K562 (cell line): Measurements from ENCODE around the gene MAK. TPM values are rescaled to one million over a fixed set of nuclear protein-coding genes. Genes with fewer than 3 reads are reported as not detected.

Experiments
- ATAC-seq: fragments of 200-7000 bp; cut with Tn5 transposase; 3 replicates; pipeline ENCODE4 v1.9.1; 2020; ENCODE audit warnings: moderate library complexity
- BruUV-seq: library from RNA; stranded (reverse); fragments of 400-500 nt; replicated peaks from 2 replicates; lab custom pipeline; 2021; lab: Mats Ljungman, UMichigan
- CTCF ChIA-PET: fragments of 300-600 bp; formaldehyde crosslinking; extraction: SDS; loops from one replicate; lab custom pipeline; 2021; ENCODE audit warnings: low intra/inter-chr PET ratio; lab: Yijun Ruan, JAX
- POLR2A ChIA-PET: fragments of 300-600, 350-650 bp; sonication (Branson Sonifier 250); formaldehyde crosslinking; extraction: SDS; loops from one replicate; lab custom pipeline; 2021; ENCODE audit warnings: antibody characterized with exemption, inconsistent platforms; lab: Yijun Ruan, JAX
- DNase-seq, 4 experiments: peaks; one replicate each; pipeline versions ENCODE4 v3.0.0 to v3.0.0-alpha.2; 2011 to 2018; ENCODE audit warnings: low spot score in 3 of 4, mixed read lengths in 3 of 4; ENCODE audit errors: extremely low read depth in 1 of 4
- FAIRE-seq: peaks from 2 replicates; lab custom pipeline; 2011; peaks lifted over from hg19 to GRCh38; lab: Jason Lieb, UNC
- H2AFZ ChIP-seq: 2 replicates; pipeline ENCODE4 v1.6.0; 2011; ENCODE audit warnings: low read depth, low read length, control low read depth, inconsistent platforms
- H3K27ac ChIP-seq: fragments of 200-600 bp; 3 replicates; pipeline ENCODE4 v1.8.0; 2011; ENCODE audit warnings: low read depth, mild to moderate bottlenecking, control low read depth, inconsistent platforms, low read length, moderate library complexity, mixed read lengths; ENCODE audit errors: extremely low read depth
- H3K27me3 ChIP-seq, 2 experiments: fragments of 300-600 bp in 1 of 2; 2 replicates in 1 of 2; 3 replicates in 1 of 2; pipeline versions ENCODE4 v1.6.0 to v1.8.0; 2011; ENCODE audit warnings: inconsistent platforms in 2 of 2, low read length in 2 of 2, mild to moderate bottlenecking in 1 of 2, mixed read lengths in 1 of 2, moderate library complexity in 1 of 2; ENCODE audit not compliant: control insufficient read depth in 2 of 2, insufficient read depth in 2 of 2
- H3K36me3 ChIP-seq: fragments of 300-600 bp; 3 replicates; pipeline ENCODE4 v1.8.0; 2011; ENCODE audit warnings: mild to moderate bottlenecking, low read length, inconsistent platforms; ENCODE audit not compliant: control insufficient read depth, insufficient read depth
- H3K4me1 ChIP-seq, 2 experiments: fragments of 200-600 bp in 1 of 2; replicated peaks in 1 of 2; 2 replicates in 1 of 2; 3 replicates in 1 of 2; pipeline versions ENCODE4 v1.5.1 to v1.8.0; 2011; ENCODE audit warnings: inconsistent platforms in 2 of 2, low read length in 2 of 2, mild to moderate bottlenecking in 1 of 2, mixed read lengths in 1 of 2, moderate library complexity in 1 of 2; ENCODE audit not compliant: control insufficient read depth in 2 of 2, insufficient read depth in 2 of 2
- H3K4me2 ChIP-seq: 2 replicates; pipeline ENCODE4 v1.6.1; 2011; ENCODE audit warnings: low read length, control low read depth, inconsistent platforms, mixed read lengths; ENCODE audit not compliant: insufficient read depth
- H3K4me3 ChIP-seq: fragments of 200-600 bp; sonication (generic), shearing (Covaris generic); 2 replicates; pipeline ENCODE4 v1.5.1; 2016; ENCODE audit warnings: control low read depth, inconsistent platforms
- H3K79me2 ChIP-seq: fragments of 200-600 bp; 3 replicates; pipeline ENCODE4 v1.8.0; 2011; ENCODE audit warnings: low read length, inconsistent platforms; ENCODE audit not compliant: control insufficient read depth, insufficient read depth
- H3K9ac ChIP-seq, 2 experiments: 2 replicates each; pipeline versions ENCODE4 v1.6.0 to v1.6.1; 2011; ENCODE audit warnings: low read depth in 2 of 2, low read length in 2 of 2, control low read depth in 1 of 2, inconsistent platforms in 1 of 2, mild to moderate bottlenecking in 1 of 2, mixed read lengths in 1 of 2; ENCODE audit not compliant: insufficient read depth in 1 of 2
- H3K9me1 ChIP-seq: one replicate; pipeline ENCODE4 v1.6.0; 2011; ENCODE audit warnings: inconsistent platforms, mild to moderate bottlenecking, low read length, moderate library complexity; ENCODE audit not compliant: control insufficient read depth, insufficient read depth
- H3K9me3 ChIP-seq: replicated peaks from 2 replicates; pipeline ENCODE4 v1.5.1; 2011; ENCODE audit warnings: low read depth, low read length, inconsistent platforms; ENCODE audit not compliant: control insufficient read depth, insufficient read depth
- H4K20me1 ChIP-seq: replicated peaks from 2 replicates; pipeline ENCODE4 v1.6.1; 2011; ENCODE audit warnings: low read length, inconsistent platforms, mixed read lengths; ENCODE audit not compliant: control insufficient read depth, insufficient read depth
- CEBPZ ChIP-seq: fragments of 150-350 bp; IDR thresholded peaks from 2 replicates; pipeline ENCODE4 v1.6.1; 2014; ENCODE audit warnings: low read depth, mild to moderate bottlenecking, low read length, borderline replicate concordance
- CXXC5 ChIP-seq: fragments of 250-450 bp; sonication (Bioruptor Pico); IDR thresholded peaks from 2 replicates; pipeline ENCODE4 v1.8.0; 2022; ENCODE audit warnings: inconsistent platforms, mild to moderate bottlenecking, moderate library complexity
- HNRNPK ChIP-seq: fragments of 200-400 bp; formaldehyde crosslinking; IDR thresholded peaks from one replicate; pipeline ENCODE4 v1.6.1; 2018; ENCODE audit warnings: mild to moderate bottlenecking, low read depth, low read length; ENCODE audit not compliant: poor library complexity, severe bottlenecking
- MEF2D ChIP-seq: conservative IDR thresholded peaks from 2 replicates; pipeline ENCODE4 v1.6.1; 2016; ENCODE audit warnings: low read depth, missing genetic modification characterization, missing compliant biosample characterization
- MXD1 ChIP-seq: fragments of 250-450 bp; sonication (Bioruptor Pico); IDR thresholded peaks from 2 replicates; pipeline ENCODE4 v1.8.0; 2021; ENCODE audit warnings: borderline replicate concordance, mild to moderate bottlenecking, moderate library complexity; ENCODE audit not compliant: poor library complexity, severe bottlenecking
- NCOA2 ChIP-seq, 2 experiments: fragments of 450-650 bp; IDR thresholded peaks; 2 replicates each; pipeline ENCODE4 v1.6.1; 2018; ENCODE audit warnings: mild to moderate bottlenecking in 2 of 2, moderate library complexity in 1 of 2; ENCODE audit not compliant: partially characterized antibody in 2 of 2
- NCOA4 ChIP-seq: fragments of 450-650 bp; IDR thresholded peaks from 2 replicates; pipeline ENCODE4 v1.6.1; 2018; ENCODE audit warnings: mild to moderate bottlenecking; ENCODE audit not compliant: partially characterized antibody
- NEUROD1 ChIP-seq: fragments of 150-350 bp; IDR thresholded peaks from 2 replicates; pipeline ENCODE4 v1.6.1; 2014; ENCODE audit warnings: borderline replicate concordance, low read length, low read depth; ENCODE audit not compliant: partially characterized antibody
- NFRKB ChIP-seq: fragments of 450-650 bp; IDR thresholded peaks from 2 replicates; pipeline ENCODE4 v1.6.1; 2016; ENCODE audit warnings: low read depth
- NR1H2 ChIP-seq: sonication (generic); formaldehyde crosslinking; IDR thresholded peaks from 2 replicates; pipeline ENCODE4 v1.4.0; 2020; ENCODE audit warnings: mild to moderate bottlenecking, missing genetic modification reagents
- PCBP2 ChIP-seq: fragments of 200-400 bp; formaldehyde crosslinking; IDR thresholded peaks from 2 replicates; pipeline ENCODE4 v1.6.1; 2018; ENCODE audit warnings: low read length, low read depth, mild to moderate bottlenecking, moderate library complexity; ENCODE audit not compliant: poor library complexity, severe bottlenecking
- PHTF2 ChIP-seq: fragments of 250-450 bp; sonication (Bioruptor Pico); IDR thresholded peaks from 2 replicates; pipeline ENCODE4 v1.5.0; 2021; ENCODE audit warnings: mild to moderate bottlenecking
- RFX5 ChIP-seq: IDR thresholded peaks from 2 replicates; pipeline ENCODE4 v1.6.1; 2011; ENCODE audit warnings: low read depth, mild to moderate bottlenecking, improper control_type of control experiment, low read length
- SMARCE1 ChIP-seq: fragments of 450-650 bp; IDR thresholded peaks from 2 replicates; pipeline ENCODE4 v1.7.1; 2016; ENCODE audit warnings: mild to moderate bottlenecking
- TAF15 ChIP-seq: fragments of 200-400 bp; formaldehyde crosslinking; IDR thresholded peaks from 2 replicates; pipeline ENCODE4 v1.6.1; 2017; ENCODE audit warnings: mild to moderate bottlenecking, low read depth, low read length, moderate library complexity
- ZNF280A ChIP-seq: fragments of 450-650 bp; IDR thresholded peaks from 2 replicates; pipeline ENCODE4 v1.6.1; 2018; ENCODE audit warnings: mild to moderate bottlenecking, low read depth; ENCODE audit not compliant: partially characterized antibody
- WGBS: fragments of 100-300 bp; shearing (Covaris generic); methylation state at CpG from one replicate; pipeline ENCODE4 v1.1.6; 2016; ENCODE audit warnings: low coverage, mixed read lengths; ENCODE audit not compliant: insufficient coverage; ENCODE audit errors: missing lambda C conversion rate; 5-methylcytosine and 5-hydroxymethylcytosine counted together
- in situ Hi-C: fragments of 300-500 bp; cut with MboI; formaldehyde crosslinking; loops from 4 replicates; pipeline ENCODE4 v1.15.0; 2018; ENCODE audit warnings: inconsistent platforms, mixed read lengths
- intact Hi-C: fragments of 100-400 bp; cut with micrococcal nuclease; formaldehyde crosslinking; loops from 2 replicates; pipeline ENCODE4 v1.14.2; 2022
- polyA plus RNA-seq, 8 experiments: library from polyadenylated mRNA; depleted of rRNA in 4 of 8; stranded (reverse) in 5 of 8; unstranded in 3 of 8; fragments of >200 nt; fragmentation: Nextera tagmentation in 2 of 8; fragmentation: Illumina TruSeq in 1 of 8; extraction: Ambion mirVana in 2 of 8; extraction: Trizol in 1 of 8; gene quantifications; 2 replicates each; pipeline versions ENCODE4 v1.2.1 to v1.2.3, GENCODE V29; 2011 to 2014; ENCODE audit warnings: inconsistent platforms in 1 of 8, missing spikeins in 1 of 8
- total RNA-seq, 7 experiments: library from RNA; depleted of rRNA in 6 of 7; stranded (reverse); fragments of >200 nt in 6 of 7; fragmentation: Illumina TruSeq in 2 of 7; extraction: Trizol in 2 of 7; gene quantifications; 2 replicates each; pipeline versions ENCODE4 v1.2.1 to v1.2.3, GENCODE V29; 2011 to 2021; ENCODE audit warnings: low replicate concordance in 1 of 7

Gene MAK
- total and polyA plus RNA-seq, 9 of the 15 experiments (the other 6 are each of a cell fraction or from before 2014, with no cell fraction given), result 0.25 to 1.1 (median 0.53) TPM

GRCh38 chr6:10722820-10723566, 115.3 kb downstream of the MAK start, which contains the start of gene TMEM14C:
Gene TMEM14C (plus strand): TSS chr6:10723070. CDS start chr6:10724614, 1,544 bp downstream.
- no peaks in the 10 kb centered on the region for H3K27me3 ChIP-seq
- FAIRE-seq (peak; percentile 79), DNase-seq (peak; percentile 97 to 99 (median 98)), ATAC-seq (peak; percentile 97)
- peaks cover 46% of the 10 kb centered on the region for H3K79me2 ChIP-seq
- peak within 1 kb of the TSS; percentile 90 for H2AFZ ChIP-seq
- ChIA-PET POLR2A (interaction anchor here (0.6 to 4.0 kb wide), 16 partner anchors 8 to 1379 kb away, joined by 3 to 48 read pairs (median 4); partner anchors contain the start of gene TMEM14B), CTCF (no interaction called here)
- peaks cover 30% of the 10 kb centered on the region for H3K36me3 ChIP-seq
- peak within 1 kb of the TSS; percentile 88 for H3K27ac ChIP-seq
- H3K4me3 ChIP-seq, result peak within 1 kb of the TSS; percentile 64
- in situ Hi-C loops (no loop called here), intact Hi-C loops (loop anchor here (1.0 to 2.0 kb wide), 4 partner anchors 24 to 164 kb away; partner anchors contain the start of genes C6orf52, PAK1IP1, SYCP2L and TMEM14B)
- peaks cover 13% of the 10 kb centered on the region for H3K9me3 ChIP-seq
- WGBS, result under 1% methylated on average over 55 of the region's 55 CpGs
- H3K9me1 ChIP-seq, result no peaks in the 10 kb centered on the region
- peak within 1 kb of the TSS; percentile 85 to 92 for H3K9ac ChIP-seq
- peak within 1 kb of the TSS; percentile 79 for H3K4me2 ChIP-seq
- H3K4me1 ChIP-seq, result peaks cover 46 to 51% of the 10 kb centered on the region in 2 experiments
- BruUV-seq, result TSS peak; percentile 55
- H4K20me1 ChIP-seq, result no peaks in the 10 kb centered on the region
- no peak for TF ChIP-seq RFX5
- TF ChIP-seq SMARCE1, result peak; percentile 46; the same call in 1 of the 2 replicates
- TF ChIP-seq NCOA4, result no peak
- peak; percentile 35 for TF ChIP-seq MXD1 (CRISPR knock-in tag)
- TF ChIP-seq CEBPZ, result no peak
- TF ChIP-seq NFRKB, result peak; percentile 37
- TF ChIP-seq PHTF2 (CRISPR knock-in tag), result no peak
- no peak for TF ChIP-seq HNRNPK
- no peak for TF ChIP-seq ZNF280A
- TF ChIP-seq TAF15, result no peak
- TF ChIP-seq NCOA2 (IDR thresholded peaks at IDR 0.05; ENCODE audit: partially characterized antibody in 2 of 2), result no peak
- no peak for TF ChIP-seq PCBP2
- TF ChIP-seq NR1H2 (CRISPR knock-in tag), result no peak
- no peak for TF ChIP-seq MEF2D (tag)
- peak; percentile 89 for TF ChIP-seq CXXC5 (CRISPR knock-in tag)
- TF ChIP-seq NEUROD1, result peak; percentile 65
